G401 (cell line): ENCODE results near the gene MRPL12. TPM values are rescaled to one million over a fixed set of nuclear protein-coding genes. Genes with fewer than 3 reads are reported as not detected.

Experiments used
- DNase-seq: peaks from one replicate; pipeline ENCODE4 v3.0.0-alpha.2; 2015; ENCODE audit warnings: low spot score
- in situ Hi-C: cut with HindIII; loops from 2 replicates; pipeline ENCODE4 v1.10.0; 2016; ENCODE audit warnings: low sequenced_read_pairs, mixed read lengths
- total RNA-seq: library from RNA; depleted of rRNA; stranded (reverse); fragments of >200 nt; shearing (Covaris generic); gene quantifications from 2 replicates; pipeline ENCODE4 v1.2.3, GENCODE V29; 2014

The MRPL12 gene
- total RNA-seq, 1 experiment from 2014 or later: 244 TPM

- in situ Hi-C loops: no loop called here
- no peak for DNase-seq
Measured at GRCh38 chr17:81713556-81714411, 10.6 kb downstream of the MRPL12 start.

- in situ Hi-C loops: no loop called here
- DNase-seq: no peak
Measured at GRCh38 chr17:81714412-81715106, 11.4 kb downstream of the MRPL12 start.

- no peak for DNase-seq
- in situ Hi-C loops: no loop called here
Measured at GRCh38 chr17:81715107-81715871, 12.1 kb downstream of the MRPL12 start.

- no peak for DNase-seq
- in situ Hi-C loops: no loop called here
Measured at GRCh38 chr17:81715872-81716673, 12.9 kb downstream of the MRPL12 start.

GRCh38 chr17:81716674-81716996, 13.5 kb downstream of the MRPL12 start:
- no peak for DNase-seq
- in situ Hi-C loops: no loop called here

- in situ Hi-C loops: no loop called here
- no peak for DNase-seq
Measured at GRCh38 chr17:81717049-81717765, 14.0 kb downstream of the MRPL12 start.

GRCh38 chr17:81717766-81718089, 14.6 kb downstream of the MRPL12 start:
- no peak for DNase-seq
- in situ Hi-C loops: no loop called here

- in situ Hi-C loops: no loop called here
Measured at GRCh38 chr17:81719410-81720266, 16.5 kb downstream of the MRPL12 start.

GRCh38 chr17:81720267-81721071, 17.3 kb downstream of the MRPL12 start:
- no peak for DNase-seq
- in situ Hi-C loops: no loop called here

More at GRCh38 chr17:81719410-81720266, 16.5 kb downstream of the MRPL12 start:
- DNase-seq: no peak

GRCh38 chr17:81722184-81723120, 19.3 kb downstream of the MRPL12 start:
- DNase-seq: no peak

GRCh38 chr17:81723651-81724209, 20.6 kb downstream of the MRPL12 start:
- in situ Hi-C loops: no loop called here

More at GRCh38 chr17:81722184-81723120, 19.3 kb downstream of the MRPL12 start:
- in situ Hi-C loops: no loop called here

GRCh38 chr17:81725439-81725838, 22.3 kb downstream of the MRPL12 start:
- no peak for DNase-seq
- in situ Hi-C loops: no loop called here

More at GRCh38 chr17:81723651-81724209, 20.6 kb downstream of the MRPL12 start:
- DNase-seq: no peak

- in situ Hi-C loops: no loop called here
- DNase-seq: no peak
Measured at GRCh38 chr17:81726004-81726403, 22.8 kb downstream of the MRPL12 start.

GRCh38 chr17:81727324-81728031, 24.3 kb downstream of the MRPL12 start:
- no peak for DNase-seq

More at GRCh38 chr17:81727324-81728031, 24.3 kb downstream of the MRPL12 start:
- in situ Hi-C loops: no loop called here
